Measurements from ENCODE around the gene PRSS36.
"Not testable (repeated sequence)": the region's sequence is repeated elsewhere in the genome, so short reads cannot be mapped to it uniquely, and the experiment has no call there.

PRSS36 gene

DNA sequence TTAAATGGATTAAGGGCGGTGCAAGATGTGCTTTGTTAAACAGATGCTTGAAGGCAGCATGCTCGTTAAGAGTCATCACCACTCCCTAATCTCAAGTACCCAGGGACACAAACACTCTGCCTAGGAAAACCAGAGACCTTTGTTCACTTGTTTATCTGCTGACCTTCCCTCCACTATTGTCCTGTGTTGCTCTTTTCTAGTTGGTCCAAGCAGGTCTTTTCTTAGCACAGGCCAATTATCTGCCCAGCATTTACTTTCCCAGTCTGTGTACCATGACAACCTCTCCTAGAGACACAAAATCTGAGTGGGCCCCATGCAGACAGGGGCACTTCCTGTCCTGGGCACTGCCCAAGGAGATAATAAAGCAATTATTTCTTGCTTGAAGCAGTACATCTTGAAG is 20.2 kb upstream of the PRSS36 start:
- not testable (repeated sequence) for H3K9me3 Mint-ChIP-seq; H3K4me3 Mint-ChIP-seq; H3K27me3 Mint-ChIP-seq (ENCODE audit: low read depth); H3K4me1 Mint-ChIP-seq (ENCODE audit: low read depth); H3K27ac Mint-ChIP-seq; DNase-seq (ENCODE audit: low spot score); H3K36me3 Mint-ChIP-seq (ENCODE audit: low read depth)

DNA sequence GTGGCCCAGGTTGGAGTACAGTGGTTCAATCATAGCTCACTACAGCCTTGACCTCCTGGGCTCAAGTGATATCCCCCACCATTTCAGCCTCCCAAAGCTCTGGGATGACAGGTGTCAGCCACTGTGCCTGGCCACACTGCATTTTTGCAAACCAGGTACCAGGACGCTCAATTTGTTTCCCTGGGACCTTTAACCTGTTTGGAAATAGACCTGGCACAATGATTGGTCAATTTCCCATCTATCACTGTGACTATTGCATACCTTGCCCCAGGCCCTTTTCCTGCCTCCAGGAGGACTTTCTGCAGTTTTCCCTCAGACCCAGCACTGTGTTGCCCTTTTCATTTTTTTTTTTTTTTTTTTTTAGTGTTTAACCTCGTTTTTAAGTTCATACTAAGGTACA is 19.0 kb upstream of the PRSS36 start:
- H3K4me1 Mint-ChIP-seq (ENCODE audit: low read depth), result peaks cover 3% of the 10 kb centered on the region

DNA sequence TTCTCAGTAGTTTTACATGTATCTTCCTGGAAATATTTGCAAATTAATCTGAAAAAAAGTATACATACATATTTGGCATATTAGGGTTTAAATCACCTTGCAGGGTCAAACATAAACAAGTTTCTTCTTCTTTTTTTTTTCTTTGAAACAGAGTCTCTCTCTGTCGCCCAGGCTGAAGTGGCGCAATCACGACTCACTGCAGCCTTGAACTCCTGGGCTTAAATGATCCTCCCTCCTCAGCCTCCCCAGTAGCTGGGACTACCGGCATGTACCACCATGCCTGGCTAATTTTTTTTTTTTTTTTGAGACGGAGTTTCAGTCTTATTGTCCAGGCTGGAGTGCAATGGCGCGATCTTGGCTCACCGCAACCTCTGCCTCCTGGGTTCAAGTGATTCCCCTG is 17.4 kb upstream of the PRSS36 start:
- Mint-ChIP-seq H3K4me1 (ENCODE audit: low read depth) (peaks cover 3% of the 10 kb centered on the region), H3K27me3 (ENCODE audit: low read depth) (peaks cover 3% of the 10 kb centered on the region), H3K36me3 (ENCODE audit: low read depth) (no peaks in the 10 kb centered on the region), H3K4me3 (no peak overlapping the region), H3K27ac (no peak overlapping the region), H3K9me3 (no peaks in the 10 kb centered on the region)
- DNase-seq (ENCODE audit: low spot score), result no peak

More for the DNA sequence above, 19.0 kb upstream of the PRSS36 start:
- H3K9me3 Mint-ChIP-seq, result no peaks in the 10 kb centered on the region
- H3K4me3 Mint-ChIP-seq, result no peak overlapping the region
- H3K27ac Mint-ChIP-seq, result no peak overlapping the region
- H3K36me3 Mint-ChIP-seq (ENCODE audit: low read depth), result no peaks in the 10 kb centered on the region
- H3K27me3 Mint-ChIP-seq (ENCODE audit: low read depth), result no peaks in the 10 kb centered on the region
- DNase-seq (ENCODE audit: low spot score), result no peak

DNA sequence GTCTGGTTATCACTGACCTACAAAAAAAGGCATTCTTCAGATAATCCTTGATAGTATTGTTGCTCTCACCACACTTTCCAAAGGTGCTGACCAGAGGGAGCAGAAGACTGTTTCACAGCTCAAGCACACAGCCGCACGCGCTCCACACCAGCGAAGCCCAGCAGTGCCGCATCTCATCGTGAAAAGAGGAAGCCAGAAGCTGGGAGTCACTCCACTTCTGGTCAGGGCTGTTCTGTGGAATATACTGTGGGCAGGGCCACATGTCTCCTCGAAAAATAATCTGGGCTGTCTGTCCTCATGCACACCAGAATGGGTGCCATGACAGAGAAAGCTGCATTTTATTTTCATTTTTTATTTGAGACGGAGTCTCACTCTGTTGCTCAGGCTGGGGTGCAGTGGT is 7.3 kb upstream of the PRSS36 start:
- peak overlapping the region; percentile 29 for H3K4me3 Mint-ChIP-seq
- peaks cover 6% of the 10 kb centered on the region for H3K4me1 Mint-ChIP-seq (ENCODE audit: low read depth)
- H3K27me3 Mint-ChIP-seq (ENCODE audit: low read depth), result peaks cover 16% of the 10 kb centered on the region
- H3K36me3 Mint-ChIP-seq (ENCODE audit: low read depth), result no peaks in the 10 kb centered on the region
- no peak for DNase-seq (ENCODE audit: low spot score)
- H3K9me3 Mint-ChIP-seq, result no peaks in the 10 kb centered on the region
- H3K27ac Mint-ChIP-seq, result no peak overlapping the region

DNA sequence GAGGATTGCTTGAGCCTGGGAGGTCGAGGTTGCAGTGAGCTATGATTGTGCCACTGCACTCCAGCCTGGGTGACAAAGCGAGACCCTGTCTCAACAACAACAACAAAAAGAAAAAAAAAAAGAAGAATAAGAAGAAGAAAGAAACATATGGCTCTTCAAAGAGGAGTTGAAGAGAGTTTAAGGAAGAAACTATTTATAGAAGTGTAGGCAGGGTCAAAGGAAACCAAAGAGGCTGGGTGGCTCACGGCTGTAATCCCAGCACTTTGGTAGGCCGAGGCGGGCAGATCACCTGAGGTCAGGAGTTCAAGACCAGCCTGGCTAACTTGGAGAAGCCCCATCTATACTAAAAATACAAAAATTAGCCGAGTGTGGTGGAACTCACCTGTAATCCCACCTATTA is 1.1 kb upstream of the PRSS36 start:
- not testable (repeated sequence) for H3K36me3 Mint-ChIP-seq (ENCODE audit: low read depth); H3K4me1 Mint-ChIP-seq (ENCODE audit: low read depth); H3K4me3 Mint-ChIP-seq; H3K27me3 Mint-ChIP-seq (ENCODE audit: low read depth); H3K27ac Mint-ChIP-seq; DNase-seq (ENCODE audit: low spot score); H3K9me3 Mint-ChIP-seq

DNA sequence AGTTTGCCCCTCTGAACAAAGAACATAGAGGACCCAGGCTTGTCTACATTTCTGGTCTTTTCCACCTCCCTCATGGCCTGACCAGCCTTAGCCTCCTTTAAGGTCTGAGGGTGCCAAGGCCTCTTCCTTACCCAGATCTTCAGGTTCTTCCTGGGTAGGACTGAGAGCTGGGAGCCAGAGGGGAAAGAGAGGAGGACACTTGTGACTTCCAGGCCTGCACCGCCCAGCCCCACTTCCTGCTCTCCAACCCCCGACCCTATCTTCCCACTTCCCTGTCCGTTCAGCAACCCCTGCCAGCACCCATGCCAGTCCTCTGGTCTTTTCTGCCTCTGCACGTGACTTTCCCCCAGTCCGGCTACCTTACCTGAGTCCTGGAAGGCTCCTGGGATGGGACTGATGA is 534 bp downstream of the PRSS36 start:
- peaks cover 7% of the 10 kb centered on the region for H3K27me3 Mint-ChIP-seq (ENCODE audit: low read depth)
- peaks cover 2% of the 10 kb centered on the region for H3K4me1 Mint-ChIP-seq (ENCODE audit: low read depth)
- H3K4me3 Mint-ChIP-seq, result no peak overlapping the region
- no peak for DNase-seq (ENCODE audit: low spot score)
- no peaks in the 10 kb centered on the region for H3K36me3 Mint-ChIP-seq (ENCODE audit: low read depth)
- no peak overlapping the region for H3K27ac Mint-ChIP-seq
- H3K9me3 Mint-ChIP-seq, result no peaks in the 10 kb centered on the region

DNA sequence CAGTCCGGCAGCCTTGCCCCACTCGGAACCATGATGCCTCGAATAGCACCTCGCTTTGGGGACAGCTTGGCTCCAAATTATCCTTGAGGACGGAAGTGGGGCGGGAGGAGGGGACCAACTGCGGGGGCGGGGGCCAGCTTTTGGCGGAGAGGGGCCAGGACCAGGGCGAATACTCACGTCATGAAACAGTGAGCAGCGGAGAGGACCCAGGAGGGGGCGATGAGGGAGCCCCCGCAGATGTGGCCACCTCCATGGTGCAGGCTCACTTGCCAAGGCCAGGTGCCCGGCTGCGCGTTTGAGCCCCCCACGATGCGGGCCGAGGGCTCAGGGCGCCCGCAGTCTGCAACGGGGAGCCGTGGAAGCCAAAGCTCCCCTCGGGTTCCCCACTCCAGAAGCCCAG is 970 bp downstream of the PRSS36 start:
- Mint-ChIP-seq H3K4me1 (ENCODE audit: low read depth) (peaks cover 2% of the 10 kb centered on the region), H3K27me3 (ENCODE audit: low read depth) (peaks cover 7% of the 10 kb centered on the region), H3K36me3 (ENCODE audit: low read depth) (no peaks in the 10 kb centered on the region), H3K27ac (no peak overlapping the region), H3K9me3 (no peaks in the 10 kb centered on the region), H3K4me3 (no peak overlapping the region)
- DNase-seq (ENCODE audit: low spot score), result no peak

DNA sequence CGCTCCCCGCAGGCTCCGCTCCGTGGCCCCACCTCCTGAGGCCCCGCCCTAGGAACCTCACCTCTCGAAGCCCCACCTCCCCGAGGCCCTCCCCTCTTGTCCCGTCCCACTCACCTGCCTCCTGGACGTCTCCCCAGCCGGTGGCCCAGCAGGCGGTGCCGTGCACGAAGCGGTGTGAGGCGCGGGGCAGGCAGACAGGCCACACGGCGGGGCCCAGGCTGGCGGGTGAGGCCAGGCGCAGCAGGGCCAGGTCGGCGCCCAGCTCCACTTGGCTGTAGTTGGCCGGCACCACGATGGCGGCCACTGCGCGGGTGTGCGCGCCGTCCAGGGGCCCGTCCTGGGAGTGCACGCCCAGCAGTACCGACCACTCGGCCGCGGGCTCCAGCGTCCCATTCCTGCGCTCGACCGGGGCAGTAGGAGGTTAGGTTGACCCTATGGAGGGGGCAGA is 1.6 kb downstream of the PRSS36 start:
- H3K36me3 Mint-ChIP-seq (ENCODE audit: low read depth), result no peaks in the 10 kb centered on the region
- H3K9me3 Mint-ChIP-seq, result no peaks in the 10 kb centered on the region
- H3K27me3 Mint-ChIP-seq (ENCODE audit: low read depth), result peaks cover 7% of the 10 kb centered on the region
- no peak overlapping the region for H3K4me3 Mint-ChIP-seq
- H3K27ac Mint-ChIP-seq, result no peak overlapping the region
- peaks cover 8% of the 10 kb centered on the region for H3K4me1 Mint-ChIP-seq (ENCODE audit: low read depth)
- DNase-seq (ENCODE audit: low spot score), result no peak

DNA sequence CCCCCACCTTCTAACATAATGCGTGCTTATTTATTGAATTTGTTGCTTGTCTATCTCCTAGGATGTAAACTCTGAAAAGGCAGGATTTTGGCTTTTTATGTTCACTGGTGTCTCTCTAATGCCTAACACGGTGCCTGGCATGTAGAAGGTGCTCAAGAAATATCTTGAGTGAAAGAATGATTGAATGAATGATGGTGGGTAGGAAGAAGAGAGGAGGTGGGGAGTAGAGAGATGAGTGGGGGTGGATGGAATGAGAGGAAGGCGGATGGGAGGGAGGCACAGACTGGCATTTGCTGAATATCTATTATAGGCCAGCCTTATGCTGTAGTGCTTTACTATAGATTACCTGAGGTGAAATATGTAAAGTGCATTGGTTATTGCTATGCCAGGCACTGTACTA is 2.3 kb downstream of the PRSS36 start:
- Mint-ChIP-seq H3K27ac (no peak overlapping the region), H3K4me3 (no peak overlapping the region), H3K4me1 (ENCODE audit: low read depth) (peaks cover 8% of the 10 kb centered on the region), H3K36me3 (ENCODE audit: low read depth) (no peaks in the 10 kb centered on the region), H3K9me3 (no peaks in the 10 kb centered on the region), H3K27me3 (ENCODE audit: low read depth) (peaks cover 7% of the 10 kb centered on the region)
- DNase-seq (ENCODE audit: low spot score), result no peak

DNA sequence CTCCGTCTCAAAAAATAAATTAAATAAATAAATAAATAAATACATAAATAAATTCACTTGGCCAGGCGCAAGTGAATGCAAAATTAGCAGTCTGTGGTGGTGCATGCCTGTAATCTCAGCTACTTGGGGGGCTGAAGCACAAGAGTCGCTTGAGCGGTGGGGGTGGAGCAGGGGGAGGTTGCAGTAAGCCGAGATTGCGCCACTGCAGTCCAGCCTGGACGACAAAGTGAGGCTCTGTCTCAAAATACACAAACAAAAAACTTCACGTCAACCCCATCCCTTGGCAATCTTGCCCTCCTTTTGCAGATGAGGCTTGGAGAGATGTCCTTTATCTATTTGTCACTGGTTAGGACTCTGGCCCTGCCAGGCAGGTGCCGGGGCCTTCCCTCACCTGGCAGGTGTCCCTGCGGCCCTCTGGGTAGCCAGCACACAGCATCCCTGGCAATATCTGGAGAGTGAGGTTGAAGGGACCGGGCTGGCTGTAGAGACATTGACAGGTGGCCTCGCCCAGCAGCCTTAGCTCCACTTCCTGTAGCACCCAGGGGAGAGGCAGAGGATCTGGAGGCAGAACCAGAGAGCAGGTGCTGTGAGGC is 4.4 kb downstream of the PRSS36 start:
- Mint-ChIP-seq H3K27me3 (ENCODE audit: low read depth) (peaks cover 7% of the 10 kb centered on the region), H3K27ac (no peak overlapping the region), H3K4me1 (ENCODE audit: low read depth) (peaks cover 16% of the 10 kb centered on the region), H3K36me3 (ENCODE audit: low read depth) (no peaks in the 10 kb centered on the region), H3K9me3 (no peaks in the 10 kb centered on the region), H3K4me3 (no peak overlapping the region)
- no peak for DNase-seq (ENCODE audit: low spot score)

DNA sequence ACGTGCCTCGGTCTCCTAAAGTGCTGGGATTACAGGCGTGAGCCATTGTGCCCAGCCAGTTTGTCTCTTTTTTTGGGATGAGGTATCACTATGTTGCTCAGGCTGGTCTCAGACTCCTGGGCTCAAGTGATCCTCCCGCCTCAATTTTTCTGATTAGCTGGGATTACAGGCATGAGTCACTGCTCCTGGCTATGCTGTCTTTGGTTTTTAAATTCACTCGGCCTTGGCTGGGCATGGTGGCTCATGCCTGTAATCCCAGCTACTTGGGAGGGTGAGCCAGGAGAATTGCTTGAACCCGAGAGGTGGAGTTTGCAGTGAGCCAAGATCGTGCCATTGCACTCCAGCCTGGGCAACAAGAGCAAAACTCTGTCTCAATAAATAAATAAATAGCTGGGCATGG is 5.4 kb downstream of the PRSS36 start:
- H3K27ac Mint-ChIP-seq; DNase-seq (ENCODE audit: low spot score); H3K27me3 Mint-ChIP-seq (ENCODE audit: low read depth); H3K9me3 Mint-ChIP-seq; H3K36me3 Mint-ChIP-seq (ENCODE audit: low read depth): not testable (repeated sequence)
- Mint-ChIP-seq H3K4me1 (ENCODE audit: low read depth) (peaks cover 16% of the 10 kb centered on the region), H3K4me3 (peak overlapping the region; percentile 65)

DNA sequence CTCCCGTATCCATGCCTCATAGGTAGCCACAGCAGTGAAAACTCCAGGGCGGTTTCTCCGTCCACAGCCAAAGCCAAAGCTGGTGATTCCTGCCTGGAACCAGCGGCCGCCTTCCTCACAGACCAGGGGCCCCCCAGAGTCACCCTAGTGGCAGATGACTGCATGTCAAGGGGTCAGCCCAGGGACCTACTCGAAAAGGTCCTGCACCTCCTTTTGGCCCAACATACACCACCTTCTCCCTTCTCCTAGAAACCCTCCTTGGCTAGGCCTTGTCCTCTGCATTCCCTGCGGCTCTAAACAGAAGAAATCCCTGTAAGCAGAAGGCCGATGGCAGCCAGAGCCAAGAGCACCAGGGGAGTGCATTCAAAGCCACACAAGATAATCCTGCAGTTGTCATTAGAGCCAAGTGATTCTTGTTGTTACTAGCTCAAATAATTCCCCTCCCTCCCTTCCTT is 6.1 kb downstream of the PRSS36 start:
- Mint-ChIP-seq H3K27ac (no peak overlapping the region), H3K9me3 (no peaks in the 10 kb centered on the region), H3K4me3 (peak overlapping the region; percentile 65), H3K27me3 (ENCODE audit: low read depth) (peaks cover 7% of the 10 kb centered on the region), H3K36me3 (ENCODE audit: low read depth) (no peaks in the 10 kb centered on the region), H3K4me1 (ENCODE audit: low read depth) (peaks cover 16% of the 10 kb centered on the region)
- no peak for DNase-seq (ENCODE audit: low spot score)

DNA sequence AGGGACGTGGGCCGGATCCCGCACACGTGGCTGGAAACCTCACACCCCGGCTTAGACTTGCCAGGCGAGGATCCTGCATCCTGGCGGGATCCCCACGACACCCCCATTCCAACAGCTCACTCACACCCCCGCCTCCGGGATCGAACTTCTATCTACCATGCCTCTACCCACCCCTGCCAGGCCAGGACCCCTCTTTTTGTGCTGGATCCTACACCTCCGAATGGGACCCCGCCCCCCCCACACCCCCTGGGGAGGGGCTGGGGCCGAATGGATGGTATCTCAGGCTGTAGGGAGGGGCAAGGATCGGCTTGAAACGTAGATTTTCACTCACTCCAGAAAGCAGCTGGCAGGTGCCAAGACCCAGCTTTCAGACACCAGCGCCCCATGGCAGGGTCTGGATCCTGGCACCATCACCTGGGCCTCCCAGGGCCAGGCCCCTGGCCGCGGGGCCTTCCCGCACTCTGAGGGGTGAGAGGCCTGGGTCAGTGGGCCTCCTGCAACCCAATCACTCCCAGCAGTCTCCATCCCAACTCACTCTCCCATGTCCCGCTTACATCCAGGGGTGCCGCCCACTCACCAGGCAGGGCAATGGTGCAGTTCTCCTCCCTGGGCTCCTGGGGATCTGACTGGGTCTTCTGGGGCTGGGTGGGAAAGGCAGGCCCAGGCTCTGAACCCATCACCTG is 6.7 kb downstream of the PRSS36 start:
- H3K27ac Mint-ChIP-seq, result no peak overlapping the region
- no peaks in the 10 kb centered on the region for H3K36me3 Mint-ChIP-seq (ENCODE audit: low read depth)
- H3K4me1 Mint-ChIP-seq (ENCODE audit: low read depth), result peaks cover 16% of the 10 kb centered on the region
- peak overlapping the region; percentile 65 for H3K4me3 Mint-ChIP-seq
- DNase-seq (ENCODE audit: low spot score), result no peak
- peaks cover 7% of the 10 kb centered on the region for H3K27me3 Mint-ChIP-seq (ENCODE audit: low read depth)
- H3K9me3 Mint-ChIP-seq, result no peaks in the 10 kb centered on the region

DNA sequence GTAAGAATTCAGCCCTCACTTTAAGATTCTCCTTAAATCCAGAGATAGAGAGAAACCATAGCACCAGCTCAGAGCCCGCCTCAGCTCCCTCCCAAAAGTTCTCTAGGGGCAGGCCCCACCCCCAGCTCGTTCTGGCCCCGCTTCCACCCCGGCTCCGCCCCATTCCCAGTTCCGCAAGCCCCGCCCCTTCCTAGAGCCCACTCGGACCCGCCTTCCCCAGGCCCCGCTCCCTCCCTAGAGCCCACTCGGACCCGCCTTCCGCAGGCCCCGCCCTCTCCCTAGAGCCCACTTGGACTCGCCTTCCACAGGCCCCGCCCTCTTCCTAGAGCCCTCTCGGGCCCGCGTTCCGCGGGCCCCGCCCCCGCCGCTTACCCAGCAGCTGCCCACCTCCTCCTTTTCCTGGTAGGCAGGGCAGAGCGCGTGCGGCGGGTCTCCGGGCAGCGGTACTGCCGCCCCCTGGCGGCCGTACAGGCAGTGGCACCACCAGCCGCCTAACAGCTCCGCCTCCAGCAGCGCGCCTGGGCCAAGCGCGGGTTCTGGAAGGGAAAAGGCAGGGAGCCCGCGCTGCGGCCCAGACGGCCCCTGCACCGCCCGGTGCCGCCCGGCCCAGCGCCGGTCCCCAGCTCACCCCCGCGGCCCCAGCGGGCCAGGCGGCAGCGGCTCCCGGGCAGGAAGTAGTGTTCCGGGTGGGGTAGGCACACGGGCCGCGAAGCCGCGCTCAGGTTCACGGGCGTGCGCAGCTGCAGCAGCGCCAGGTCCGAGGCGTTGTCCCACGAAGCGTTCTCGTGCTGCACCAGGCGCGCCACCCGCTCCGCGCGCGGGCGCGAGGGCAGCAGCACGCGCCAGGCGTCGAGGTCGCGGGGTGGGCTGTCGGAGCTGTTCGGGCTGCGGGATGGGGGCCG is 7.5 kb downstream of the PRSS36 start:
- Mint-ChIP-seq H3K27me3 (ENCODE audit: low read depth) (peaks cover 2% of the 10 kb centered on the region), H3K27ac (peak overlapping the region; percentile 81), H3K4me1 (ENCODE audit: low read depth) (peaks cover 14% of the 10 kb centered on the region), H3K4me3 (peak overlapping the region; percentile 77), H3K9me3 (no peaks in the 10 kb centered on the region), H3K36me3 (ENCODE audit: low read depth) (no peaks in the 10 kb centered on the region)
- peak; percentile 98 for DNase-seq (ENCODE audit: low spot score)
